GM13976 (cell line): ENCODE measurements around the gene DOLK.

ENCODE experiments used
- DNase-seq: peaks from one replicate; pipeline ENCODE4 v3.0.0; 2012; ENCODE audit warnings: low spot score
- in situ Hi-C: fragments of 300-500 bp; cut with MboI; formaldehyde crosslinking; loops from one replicate; pipeline ENCODE4 v1.12.0; 2022; ENCODE audit warnings: low sequenced_read_pairs, mixed read lengths, inconsistent platforms; ENCODE audit not compliant: unreplicated experiment
- TF ChIP-seq, protein P1 (sequence below): IDR thresholded peaks from 2 replicates; pipeline ENCODE4 v1.5.1; 2012; ENCODE audit warnings: borderline replicate concordance, mild to moderate bottlenecking; ENCODE audit not compliant: insufficient read depth; ENCODE audit errors: extremely low read depth, missing control alignments, control extremely low read depth

The DOLK gene

DNA sequence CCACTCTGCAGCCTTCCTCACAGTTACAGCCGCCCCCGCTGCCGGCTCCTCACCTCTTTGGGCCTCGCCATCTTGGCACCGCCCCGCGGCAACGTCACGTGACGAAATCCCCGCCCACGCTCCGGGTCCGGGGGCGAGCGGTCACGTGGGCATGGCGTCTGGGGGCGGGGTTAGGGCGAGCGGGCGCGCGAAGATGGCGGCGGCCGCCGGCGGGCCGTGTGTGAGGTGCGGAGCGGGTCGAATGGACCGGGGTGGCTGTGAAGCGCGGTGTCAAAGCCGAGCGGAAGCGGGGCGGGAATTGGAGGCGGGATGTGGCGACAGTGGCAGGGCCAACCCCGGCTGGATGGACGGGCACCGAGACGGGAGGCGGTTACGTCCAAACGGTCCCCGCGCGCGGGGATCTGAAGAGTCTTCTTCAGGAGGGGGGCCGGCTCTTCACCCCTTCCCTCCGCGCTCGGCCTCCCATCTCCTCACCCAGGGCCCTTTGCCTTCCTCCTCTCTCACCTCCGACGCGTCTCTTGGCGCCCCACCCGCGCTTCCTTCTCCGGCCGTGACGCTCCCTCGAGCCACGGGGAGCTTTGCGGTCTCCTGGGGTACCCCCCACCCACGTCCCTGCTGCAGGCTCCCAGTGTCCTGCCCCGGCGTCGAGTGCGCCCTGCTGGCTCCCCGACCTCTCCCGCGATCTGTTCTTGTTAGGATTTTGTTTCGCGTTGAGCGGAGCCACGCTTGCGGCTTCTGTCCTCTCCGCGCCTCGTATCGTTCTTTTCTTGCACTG is at the start of gene DOLK, which contains the start of gene NUP188:
Gene DOLK, minus strand, starts transcription at position 77 of the 775 bp plus-strand sequence. CDS start 300 bp downstream, outside the sequence.
Gene NUP188, plus strand, starts transcription at position 173 of the 775 bp plus-strand sequence. Its CDS starts 21 bp downstream, at position 194.
- in situ Hi-C loops = no loop called here
- peak; percentile 100 for DNase-seq
- TF ChIP-seq, protein P1, sequence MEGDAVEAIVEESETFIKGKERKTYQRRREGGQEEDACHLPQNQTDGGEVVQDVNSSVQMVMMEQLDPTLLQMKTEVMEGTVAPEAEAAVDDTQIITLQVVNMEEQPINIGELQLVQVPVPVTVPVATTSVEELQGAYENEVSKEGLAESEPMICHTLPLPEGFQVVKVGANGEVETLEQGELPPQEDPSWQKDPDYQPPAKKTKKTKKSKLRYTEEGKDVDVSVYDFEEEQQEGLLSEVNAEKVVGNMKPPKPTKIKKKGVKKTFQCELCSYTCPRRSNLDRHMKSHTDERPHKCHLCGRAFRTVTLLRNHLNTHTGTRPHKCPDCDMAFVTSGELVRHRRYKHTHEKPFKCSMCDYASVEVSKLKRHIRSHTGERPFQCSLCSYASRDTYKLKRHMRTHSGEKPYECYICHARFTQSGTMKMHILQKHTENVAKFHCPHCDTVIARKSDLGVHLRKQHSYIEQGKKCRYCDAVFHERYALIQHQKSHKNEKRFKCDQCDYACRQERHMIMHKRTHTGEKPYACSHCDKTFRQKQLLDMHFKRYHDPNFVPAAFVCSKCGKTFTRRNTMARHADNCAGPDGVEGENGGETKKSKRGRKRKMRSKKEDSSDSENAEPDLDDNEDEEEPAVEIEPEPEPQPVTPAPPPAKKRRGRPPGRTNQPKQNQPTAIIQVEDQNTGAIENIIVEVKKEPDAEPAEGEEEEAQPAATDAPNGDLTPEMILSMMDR = peak; percentile 3

DNA sequence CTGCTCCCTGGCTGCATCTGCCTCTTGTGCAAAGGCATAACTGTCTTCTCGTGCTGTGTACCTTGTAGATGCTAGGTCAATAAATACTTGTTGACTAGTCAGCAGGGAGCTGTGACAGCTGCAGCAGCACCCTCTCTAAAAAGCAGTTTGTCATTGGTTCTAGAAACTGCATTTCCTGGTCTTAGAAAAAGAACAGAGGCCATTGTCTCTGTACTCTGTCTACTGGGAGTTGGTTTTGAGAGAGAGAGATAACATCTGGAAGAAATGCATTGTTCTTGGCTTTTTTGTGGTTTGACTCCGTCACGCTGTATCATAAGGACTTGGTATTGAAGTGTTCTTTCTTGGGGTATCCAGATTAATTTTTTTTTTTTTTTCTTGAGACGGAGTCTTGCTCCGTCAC is 48.4 kb upstream of the DOLK start:
- no peak for DNase-seq
- TF ChIP-seq, protein P1 = no peak
- in situ Hi-C loops = no loop called here

DNA sequence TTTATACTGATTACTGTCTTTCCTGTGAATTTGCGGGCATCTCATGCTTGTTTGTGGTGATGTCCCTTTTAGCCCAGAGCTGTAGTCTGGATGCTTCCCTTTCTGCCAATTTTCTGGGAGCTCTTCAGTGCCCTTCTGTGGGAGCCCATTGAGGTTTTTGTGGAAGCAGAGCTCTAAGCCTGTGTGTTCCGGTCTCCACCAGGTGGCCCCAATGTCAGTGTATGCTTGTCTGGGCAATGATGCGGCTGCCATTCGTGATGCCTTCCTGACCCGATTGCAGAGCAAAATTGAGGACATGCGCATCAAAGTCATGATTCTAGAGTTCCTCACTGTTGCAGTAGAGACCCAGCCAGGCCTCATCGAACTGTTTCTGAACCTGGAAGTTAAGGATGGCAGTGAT is 45.6 kb upstream of the DOLK start:
- TF ChIP-seq, protein P1 = peak; percentile 0
- no peak for DNase-seq
- in situ Hi-C loops = no loop called here

DNA sequence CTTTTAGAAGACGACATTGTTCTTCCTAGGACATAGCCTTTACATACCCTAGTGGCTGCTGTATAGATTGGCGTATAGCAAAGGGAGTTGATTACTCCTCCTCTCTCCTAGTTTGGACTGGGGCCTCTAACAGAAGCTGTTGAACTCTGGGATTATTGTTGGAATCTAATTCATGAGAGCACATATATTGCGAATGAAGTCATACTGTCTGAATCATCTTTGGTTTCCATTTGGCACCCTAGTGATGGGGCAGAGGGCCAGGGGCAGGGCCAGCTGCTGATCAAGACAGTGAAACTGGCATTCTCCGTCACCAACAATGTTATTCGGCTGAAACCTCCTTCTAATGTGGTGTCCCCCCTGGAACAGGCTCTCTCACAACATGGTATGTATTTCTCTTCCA is 40.4 kb upstream of the DOLK start:
- TF ChIP-seq, protein P1 = no peak

DNA sequence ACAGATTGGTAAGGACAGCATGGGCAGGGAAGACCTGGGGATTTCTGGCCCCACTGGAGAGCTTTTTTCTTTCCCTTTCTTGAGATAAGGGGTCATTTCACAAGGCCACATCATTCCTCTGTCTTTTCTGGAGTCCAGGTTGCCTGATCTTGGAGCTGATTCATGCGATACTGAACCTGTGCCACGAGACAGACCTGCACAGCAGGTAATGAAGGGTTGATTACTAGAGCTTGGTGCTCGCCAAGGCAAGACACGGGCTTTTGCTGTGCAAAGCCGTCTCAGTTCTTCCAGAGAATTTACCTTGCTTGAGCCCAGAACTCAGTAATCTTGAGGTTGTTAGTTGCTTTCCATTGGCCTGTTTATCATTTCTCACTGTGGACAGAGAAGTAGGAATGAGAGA is 39.3 kb upstream of the DOLK start:
- TF ChIP-seq, protein P1 = no peak
- in situ Hi-C loops = no loop called here
- no peak for DNase-seq

More for the DNA sequence above, 40.4 kb upstream of the DOLK start:
- in situ Hi-C loops = no loop called here
- no peak for DNase-seq

DNA sequence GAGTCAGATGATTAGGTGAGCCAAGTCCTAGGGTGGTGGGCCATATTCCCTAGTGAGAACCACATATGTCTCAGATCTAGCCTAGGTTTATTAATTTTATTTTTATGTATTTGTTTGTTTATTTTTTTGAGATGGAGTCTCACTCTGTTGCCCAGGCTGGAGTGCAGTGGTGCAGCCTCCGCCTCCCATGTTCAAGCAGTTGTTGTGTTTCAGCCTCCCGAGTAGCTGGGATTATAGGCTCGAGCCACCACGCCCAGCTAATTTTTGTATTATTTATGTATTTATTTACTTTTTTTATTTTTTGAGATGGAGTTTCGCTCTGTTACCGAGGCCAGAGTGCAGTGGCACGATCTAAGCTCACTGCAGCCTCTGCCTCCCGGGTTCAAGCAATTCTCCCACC is 36.1 kb upstream of the DOLK start:
- in situ Hi-C loops = no loop called here
- no peak for DNase-seq

More for the DNA sequence above, 36.1 kb upstream of the DOLK start:
- TF ChIP-seq, protein P1 = no peak
